DND-41 (cell line): Measurements from ENCODE around the gene PSPC1.

Experiments used
- ATAC-seq: fragments of 200-7000 bp; cut with Tn5 transposase; 3 replicates; pipeline ENCODE4 v1.9.1; 2021; ENCODE audit warnings: low read depth; ENCODE audit not compliant: insufficient read depth
- DNase-seq: peaks from one replicate; pipeline ENCODE4 v3.0.0-alpha.2; 2020
- H2AFZ ChIP-seq: 2 replicates; pipeline ENCODE4 v1.6.0; 2012; ENCODE audit warnings: low read depth, low read length
- H3K27ac ChIP-seq: 2 replicates; pipeline ENCODE4 v1.5.1; 2012; ENCODE audit warnings: low read length, inconsistent platforms
- H3K27me3 ChIP-seq: fragments of 200-600 bp; sonication (generic); 2 replicates; pipeline ENCODE4 v1.6.0; 2012; ENCODE audit warnings: low read length, mild to moderate bottlenecking, inconsistent platforms; ENCODE audit not compliant: insufficient read depth, poor library complexity
- H3K36me3 ChIP-seq: 2 replicates; pipeline ENCODE4 v1.5.1; 2012; ENCODE audit warnings: low read length, inconsistent platforms; ENCODE audit not compliant: insufficient read depth
- H3K4me1 ChIP-seq: 2 replicates; pipeline ENCODE4 v1.5.1; 2012; ENCODE audit warnings: mild to moderate bottlenecking, low read length; ENCODE audit not compliant: insufficient read depth
- H3K4me2 ChIP-seq: 2 replicates; pipeline ENCODE4 v1.6.0; 2012; ENCODE audit warnings: mild to moderate bottlenecking, moderate library complexity, low read length, inconsistent platforms; ENCODE audit not compliant: insufficient read depth
- H3K4me3 ChIP-seq, 2 experiments: fragments of 200-600 bp in 1 of 2; shearing (Covaris generic) in 1 of 2; 2 replicates each; pipeline ENCODE4 v1.5.1; 2012 to 2016; ENCODE audit warnings: inconsistent platforms in 2 of 2, low read length in 2 of 2, mild to moderate bottlenecking in 2 of 2, low read depth in 1 of 2, moderate library complexity in 1 of 2
- H3K79me2 ChIP-seq: 2 replicates; pipeline ENCODE4 v1.6.0; 2012; ENCODE audit warnings: low read length, inconsistent platforms; ENCODE audit not compliant: insufficient read depth
- H3K9ac ChIP-seq: 2 replicates; pipeline ENCODE4 v1.6.0; 2012; ENCODE audit warnings: low read depth, mild to moderate bottlenecking, inconsistent platforms, low read length, moderate library complexity
- H3K9me3 ChIP-seq: 2 replicates; pipeline ENCODE4 v1.5.1; 2012; ENCODE audit warnings: low read length, moderate library complexity, mild to moderate bottlenecking, inconsistent platforms; ENCODE audit not compliant: insufficient read depth, severe bottlenecking
- H4K20me1 ChIP-seq: 2 replicates; pipeline ENCODE4 v1.6.0; 2012; ENCODE audit warnings: low read length; ENCODE audit not compliant: insufficient read depth
- EZH2 ChIP-seq: IDR thresholded peaks from 3 replicates; pipeline ENCODE4 v1.6.1; 2012; ENCODE audit warnings: borderline replicate concordance, low read depth, mild to moderate bottlenecking, moderate library complexity, low read length, inconsistent platforms; ENCODE audit not compliant: severe bottlenecking
- TF ChIP-seq, protein P1 (sequence below): IDR thresholded peaks from 2 replicates; pipeline ENCODE4 v1.5.1; 2012; ENCODE audit warnings: borderline replicate concordance, low read length, moderate library complexity, mild to moderate bottlenecking; ENCODE audit not compliant: poor library complexity, severe bottlenecking; ENCODE audit errors: extremely low read depth

The PSPC1 gene

GRCh38 chr13:19664481-19665230 lies 118.1 kb downstream of the PSPC1 start:
- Histone ChIP-seq H3K4me3 (no peak overlapping the region), H3K4me1 (no peaks in the 10 kb centered on the region), H3K79me2 (no peaks in the 10 kb centered on the region), H3K4me2 (no peak overlapping the region), H3K27ac (no peak overlapping the region), H3K36me3 (peaks cover 86% of the 10 kb centered on the region), H4K20me1 (peaks cover 13% of the 10 kb centered on the region), H3K9ac (no peak overlapping the region), H3K9me3 (no peaks in the 10 kb centered on the region), H2AFZ (no peak overlapping the region), H3K27me3 (no peaks in the 10 kb centered on the region)
- DNase-seq (no peak), ATAC-seq (peak; percentile 47; the same call in 1 of the 3 replicates)
- TF ChIP-seq, protein P1, sequence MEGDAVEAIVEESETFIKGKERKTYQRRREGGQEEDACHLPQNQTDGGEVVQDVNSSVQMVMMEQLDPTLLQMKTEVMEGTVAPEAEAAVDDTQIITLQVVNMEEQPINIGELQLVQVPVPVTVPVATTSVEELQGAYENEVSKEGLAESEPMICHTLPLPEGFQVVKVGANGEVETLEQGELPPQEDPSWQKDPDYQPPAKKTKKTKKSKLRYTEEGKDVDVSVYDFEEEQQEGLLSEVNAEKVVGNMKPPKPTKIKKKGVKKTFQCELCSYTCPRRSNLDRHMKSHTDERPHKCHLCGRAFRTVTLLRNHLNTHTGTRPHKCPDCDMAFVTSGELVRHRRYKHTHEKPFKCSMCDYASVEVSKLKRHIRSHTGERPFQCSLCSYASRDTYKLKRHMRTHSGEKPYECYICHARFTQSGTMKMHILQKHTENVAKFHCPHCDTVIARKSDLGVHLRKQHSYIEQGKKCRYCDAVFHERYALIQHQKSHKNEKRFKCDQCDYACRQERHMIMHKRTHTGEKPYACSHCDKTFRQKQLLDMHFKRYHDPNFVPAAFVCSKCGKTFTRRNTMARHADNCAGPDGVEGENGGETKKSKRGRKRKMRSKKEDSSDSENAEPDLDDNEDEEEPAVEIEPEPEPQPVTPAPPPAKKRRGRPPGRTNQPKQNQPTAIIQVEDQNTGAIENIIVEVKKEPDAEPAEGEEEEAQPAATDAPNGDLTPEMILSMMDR, result no peak
- TF ChIP-seq EZH2, result no peak

- ATAC-seq, result no peak
Observed at GRCh38 chr13:19663416-19663979, 119.2 kb downstream of the PSPC1 start.

GRCh38 chr13:19661561-19661960 lies 121.2 kb downstream of the PSPC1 start:
- ATAC-seq (no peak), DNase-seq (no peak)
- no peak overlapping the region for H2AFZ ChIP-seq
- no peak overlapping the region for H3K9ac ChIP-seq
- H4K20me1 ChIP-seq, result peaks cover 13% of the 10 kb centered on the region
- no peaks in the 10 kb centered on the region for H3K79me2 ChIP-seq
- H3K9me3 ChIP-seq, result no peaks in the 10 kb centered on the region
- no peak overlapping the region for H3K4me3 ChIP-seq
- no peak overlapping the region for H3K27ac ChIP-seq
- peaks cover 72% of the 10 kb centered on the region for H3K36me3 ChIP-seq
- no peaks in the 10 kb centered on the region for H3K4me1 ChIP-seq
- H3K27me3 ChIP-seq, result no peaks in the 10 kb centered on the region
- H3K4me2 ChIP-seq, result no peak overlapping the region
- no peak for TF ChIP-seq EZH2
- TF ChIP-seq, protein P1, result no peak

More at GRCh38 chr13:19663416-19663979, 119.2 kb downstream of the PSPC1 start:
- no peaks in the 10 kb centered on the region for H3K4me1 ChIP-seq
- H3K4me2 ChIP-seq, result no peak overlapping the region
- H3K79me2 ChIP-seq, result no peaks in the 10 kb centered on the region
- TF ChIP-seq, protein P1, result no peak
- no peak for TF ChIP-seq EZH2
- H3K4me3 ChIP-seq, result no peak overlapping the region
- no peak overlapping the region for H3K9ac ChIP-seq
- H4K20me1 ChIP-seq, result peaks cover 13% of the 10 kb centered on the region
- no peak overlapping the region for H3K27ac ChIP-seq
- H3K36me3 ChIP-seq, result peaks cover 84% of the 10 kb centered on the region
- no peak for DNase-seq
- H3K9me3 ChIP-seq, result no peaks in the 10 kb centered on the region
- H3K27me3 ChIP-seq, result no peaks in the 10 kb centered on the region
- H2AFZ ChIP-seq, result no peak overlapping the region
